HG02759 (cell line): ENCODE measurements around the gene DIAPH3.

Experiments
- ATAC-seq: cut with Tn5 transposase; IDR thresholded peaks from one replicate; pipeline ENCODE4 v1.9.1; 2021; ENCODE audit warnings: mild to moderate bottlenecking, moderate library complexity; ENCODE audit not compliant: unreplicated experiment

The DIAPH3 gene

GRCh38 chr13:60020288-60020687, 143.4 kb downstream of the DIAPH3 start:
- ATAC-seq = peak; percentile 9

DNA sequence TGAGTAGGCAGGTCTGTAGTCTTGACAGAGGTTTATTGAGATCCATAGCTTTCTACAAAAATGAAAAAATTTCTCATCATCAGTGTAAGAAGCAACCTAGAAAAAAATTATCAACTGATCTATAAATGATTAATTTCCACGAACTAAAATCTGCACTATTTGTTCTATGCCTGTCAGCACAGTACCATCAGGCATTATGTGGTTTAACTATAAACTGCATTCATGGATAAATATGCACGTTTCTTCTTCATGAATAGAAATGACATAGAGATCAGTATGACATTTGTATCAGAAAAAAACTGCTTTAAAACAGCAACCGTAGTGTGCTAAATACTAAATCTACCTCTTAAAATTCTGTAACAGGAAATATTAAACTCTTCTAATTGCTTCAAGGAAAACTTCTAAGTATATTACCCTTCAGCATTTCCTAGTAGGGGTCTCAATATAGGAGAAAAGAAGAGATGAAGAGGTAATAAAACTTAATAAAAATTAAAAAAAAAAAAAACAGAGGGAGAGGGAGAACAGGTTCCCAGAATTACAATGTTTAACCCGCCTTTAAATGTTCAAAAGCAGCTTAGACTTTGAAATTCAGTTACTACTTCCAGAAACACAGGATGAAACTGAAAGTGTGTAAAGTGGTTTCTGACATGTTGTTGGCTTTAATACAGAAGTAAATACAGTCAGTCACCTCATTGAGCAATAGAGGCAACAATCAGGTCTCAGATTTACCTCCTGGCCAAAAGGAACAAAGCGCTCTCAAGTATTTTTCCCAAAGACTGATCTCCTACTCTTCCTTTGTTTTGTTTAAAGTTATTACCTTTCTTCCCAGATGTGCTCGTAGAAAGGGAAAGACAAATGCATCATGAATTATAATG, 144.4 kb downstream of the DIAPH3 start:
- peak; percentile 78 for ATAC-seq

GRCh38 chr13:60018536-60018935, 145.2 kb downstream of the DIAPH3 start:
- ATAC-seq = no peak

DNA sequence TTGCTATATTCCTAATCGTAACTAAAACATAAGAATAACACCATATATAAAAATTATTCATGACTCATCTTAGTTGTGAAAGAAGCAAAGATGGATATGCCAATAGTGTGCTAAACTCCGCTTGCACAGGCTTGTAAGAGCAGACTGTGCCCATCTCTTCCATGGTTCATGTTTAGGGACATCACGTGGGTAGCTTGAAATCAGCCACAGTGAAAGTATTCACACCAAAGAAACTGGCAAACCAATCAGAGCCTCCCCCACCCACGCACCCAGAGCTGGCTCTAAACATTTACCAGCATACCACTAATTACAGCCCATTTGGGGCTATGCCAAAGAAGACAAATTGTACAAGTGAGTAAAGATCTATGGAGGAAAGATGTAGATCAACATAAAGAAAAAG, 147.5 kb downstream of the DIAPH3 start:
- no peak for ATAC-seq

DNA sequence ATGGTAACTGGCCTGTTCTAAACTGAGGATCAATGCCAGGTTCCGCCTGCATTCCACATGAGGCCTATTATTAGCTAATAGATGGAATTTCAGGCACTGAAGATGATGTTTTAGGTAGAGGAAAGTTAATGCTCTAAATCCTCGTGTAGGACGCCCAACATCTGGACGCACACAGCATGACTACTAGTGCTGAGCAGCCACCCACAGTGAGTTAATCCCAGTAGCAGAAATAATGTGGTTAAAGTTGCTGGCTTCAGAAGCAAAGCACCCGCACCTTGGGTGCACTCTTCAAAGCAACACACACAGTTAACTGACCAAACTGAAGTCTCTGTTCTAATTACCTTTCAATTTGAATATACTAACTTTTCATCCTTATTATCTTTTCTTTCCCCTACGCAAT, 150.6 kb downstream of the DIAPH3 start:
- ATAC-seq = no peak

GRCh38 chr13:60012488-60012887, 151.2 kb downstream of the DIAPH3 start:
- ATAC-seq = no peak

DNA sequence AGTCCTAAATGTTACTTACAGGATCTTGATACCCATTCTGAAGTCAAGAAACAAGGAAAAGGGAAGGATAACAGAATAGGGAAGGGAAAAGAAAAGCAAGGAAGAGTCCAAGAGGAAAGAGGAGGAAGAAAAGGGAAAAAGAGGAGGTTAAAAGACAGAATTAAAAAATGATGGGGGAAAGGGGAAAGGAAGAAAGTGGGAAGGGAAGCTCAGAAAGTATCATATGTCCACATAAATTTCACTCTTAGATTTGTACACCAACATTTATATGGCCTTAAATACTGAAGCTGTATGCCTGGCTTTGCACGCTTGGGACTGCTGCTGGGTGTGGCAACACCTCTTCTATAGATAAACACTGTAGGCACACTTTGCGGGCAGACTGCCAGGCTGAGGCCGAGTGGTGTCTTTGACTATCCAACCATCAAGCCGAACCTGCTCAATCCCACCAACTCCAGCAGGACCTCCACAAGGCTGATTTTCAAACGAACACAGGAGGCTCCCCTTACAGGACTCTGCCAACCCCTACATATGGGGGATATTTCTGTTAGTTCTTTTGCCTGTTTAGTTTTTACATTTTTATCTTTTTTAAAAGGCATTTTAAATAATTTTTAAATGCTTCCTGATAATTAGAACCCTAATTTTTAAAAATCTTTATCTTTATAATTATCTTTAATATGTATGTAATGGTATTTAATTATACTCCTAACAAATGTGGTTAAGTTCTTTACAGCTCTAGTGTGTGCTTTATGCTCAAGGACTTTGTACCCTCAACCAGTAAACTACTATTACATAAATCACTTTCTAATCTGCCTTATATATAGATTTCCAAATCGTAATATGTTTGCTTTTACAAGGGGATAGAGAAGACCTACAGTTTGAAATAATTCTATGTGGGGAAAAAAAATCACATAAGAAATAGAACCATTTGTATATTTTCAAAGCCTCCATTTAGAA, 154.2 kb downstream of the DIAPH3 start:
- no peak for ATAC-seq

GRCh38 chr13:60001889-60002288, 161.8 kb downstream of the DIAPH3 start:
- no peak for ATAC-seq

DNA sequence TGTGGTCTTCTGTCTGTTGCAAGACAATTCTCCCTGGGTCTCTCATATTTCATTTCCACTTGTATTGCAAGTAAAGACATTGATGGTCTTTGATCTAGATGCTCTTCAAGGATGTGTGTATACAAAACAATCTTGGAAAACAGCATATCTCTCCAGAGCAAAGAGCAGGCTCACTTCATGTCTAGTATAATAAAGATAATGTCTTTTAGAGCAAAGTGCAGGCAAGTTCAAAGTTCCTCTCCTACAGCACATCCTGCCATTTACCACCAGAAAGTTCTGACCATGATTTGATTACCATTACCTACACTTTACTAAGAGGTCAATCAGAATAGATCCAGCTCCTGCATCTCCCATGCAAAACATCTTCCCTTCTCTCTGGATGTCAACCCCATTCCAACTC, 162.8 kb downstream of the DIAPH3 start:
- ATAC-seq = no peak

DNA sequence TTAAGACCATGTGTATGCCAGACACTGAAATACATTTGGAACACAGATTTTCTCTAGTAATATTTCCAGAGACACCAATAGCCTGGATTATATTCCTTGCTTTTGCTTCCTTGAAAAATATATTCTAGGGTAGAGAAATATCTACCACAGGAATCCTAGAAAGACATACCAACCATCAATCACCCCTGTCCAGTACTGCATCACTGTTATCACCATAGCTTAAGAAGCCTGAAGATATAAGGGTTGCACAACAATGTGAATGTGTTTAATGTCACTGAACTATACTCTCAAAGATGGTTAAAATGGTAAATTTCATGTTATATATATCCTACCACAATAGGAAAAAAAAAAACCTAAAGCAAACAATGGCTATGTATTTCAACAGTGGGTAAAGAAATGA, 163.6 kb downstream of the DIAPH3 start:
- ATAC-seq = no peak

DNA sequence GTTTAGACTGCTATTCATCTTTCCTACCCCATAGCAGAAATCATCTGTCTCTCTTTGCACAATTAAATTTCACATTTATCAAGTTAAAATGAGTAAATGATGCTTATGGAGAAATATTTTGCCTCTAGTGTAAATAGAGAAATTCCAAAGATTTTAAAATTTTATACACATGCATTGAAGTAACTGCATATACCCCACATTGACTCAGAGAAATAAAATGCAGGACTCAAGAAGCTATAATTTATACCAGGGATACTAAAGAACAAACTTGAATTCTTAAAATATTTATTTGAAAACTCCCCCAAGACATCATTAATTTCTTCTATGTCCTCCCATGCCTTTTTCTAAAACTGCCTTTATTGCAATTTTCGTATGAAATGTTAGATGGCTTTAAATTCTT, 165.8 kb downstream of the DIAPH3 start:
- ATAC-seq = no peak

DNA sequence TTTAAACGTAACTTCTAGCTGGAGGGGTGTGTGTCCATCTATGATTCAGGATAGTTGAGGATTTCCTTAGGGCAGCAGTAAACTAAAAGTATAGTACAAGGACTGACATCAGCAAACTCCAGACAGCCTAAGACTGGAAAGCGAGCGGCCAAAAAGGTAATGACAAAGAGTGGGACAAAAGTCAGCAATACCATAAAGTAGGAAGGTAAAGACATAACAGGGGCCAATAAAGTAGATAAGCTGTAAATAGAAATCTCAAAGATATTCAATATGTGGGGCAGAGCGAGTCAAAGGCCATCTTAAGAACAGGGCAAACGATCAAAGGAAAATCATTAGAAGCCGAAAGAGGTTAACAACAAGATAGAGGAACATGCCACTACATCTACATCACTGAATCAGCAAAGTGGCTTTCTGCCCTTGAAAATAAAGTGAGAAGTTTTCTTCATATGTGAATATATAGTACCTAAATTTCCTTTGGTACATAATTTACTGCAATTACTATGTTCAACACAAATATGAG, 167.2 kb downstream of the DIAPH3 start:
- ATAC-seq = no peak

- no peak for ATAC-seq
These were observed 172.3 kb downstream of the DIAPH3 start for GRCh38 chr13:59991395-59991794.

DNA sequence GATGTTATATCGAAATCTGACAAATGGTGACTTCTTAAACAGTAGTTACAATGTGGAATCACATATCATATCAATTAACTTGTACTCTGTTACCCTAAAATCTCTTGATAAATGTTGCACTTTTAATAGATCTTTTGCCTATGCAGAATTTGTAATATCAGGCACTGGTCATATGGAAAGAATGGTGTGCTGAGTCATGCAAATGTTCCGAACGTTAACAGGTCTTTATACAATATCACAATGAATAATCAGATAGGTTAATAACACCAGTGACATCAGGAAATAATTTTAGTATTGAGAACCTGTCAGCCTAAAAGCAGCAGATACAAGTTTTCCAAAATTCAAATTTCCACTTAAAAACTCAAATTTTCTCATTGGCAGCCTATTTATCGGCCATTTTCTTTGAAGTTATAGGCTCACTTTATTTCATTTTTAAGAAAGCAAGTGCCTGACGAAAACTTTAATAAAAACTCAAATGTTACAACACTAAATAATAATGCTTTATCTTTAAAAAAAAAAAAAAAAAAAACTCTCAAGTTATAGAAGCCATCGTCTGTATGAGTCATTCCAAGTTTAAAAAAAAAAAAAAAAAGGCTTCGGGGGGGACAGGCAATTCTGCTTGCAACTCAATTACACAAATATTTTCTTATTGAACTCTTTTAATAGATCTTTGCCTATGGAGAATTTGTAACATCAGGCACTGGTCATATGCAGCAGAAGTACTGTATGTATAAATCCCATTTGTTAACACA, 180.9 kb downstream of the DIAPH3 start:
- ATAC-seq = no peak

DNA sequence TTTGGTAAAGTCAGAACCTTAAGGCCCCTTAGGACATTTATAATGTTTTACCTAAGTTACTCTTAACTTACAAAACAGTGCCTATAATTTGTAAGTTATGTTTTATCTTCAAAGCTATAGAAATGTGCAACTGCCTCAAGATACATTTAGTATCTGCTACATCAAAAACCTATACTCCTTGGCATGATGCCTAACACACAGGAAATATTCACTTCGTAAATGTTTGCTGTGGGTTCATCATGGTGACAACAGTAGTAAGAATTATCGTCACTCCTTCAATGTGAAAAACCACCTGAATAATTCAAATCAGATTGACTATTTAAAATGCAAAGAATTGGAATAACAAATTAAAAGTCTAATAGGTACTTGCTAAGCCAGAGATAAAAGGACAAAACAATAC, 184.1 kb downstream of the DIAPH3 start:
- ATAC-seq = no peak

DNA sequence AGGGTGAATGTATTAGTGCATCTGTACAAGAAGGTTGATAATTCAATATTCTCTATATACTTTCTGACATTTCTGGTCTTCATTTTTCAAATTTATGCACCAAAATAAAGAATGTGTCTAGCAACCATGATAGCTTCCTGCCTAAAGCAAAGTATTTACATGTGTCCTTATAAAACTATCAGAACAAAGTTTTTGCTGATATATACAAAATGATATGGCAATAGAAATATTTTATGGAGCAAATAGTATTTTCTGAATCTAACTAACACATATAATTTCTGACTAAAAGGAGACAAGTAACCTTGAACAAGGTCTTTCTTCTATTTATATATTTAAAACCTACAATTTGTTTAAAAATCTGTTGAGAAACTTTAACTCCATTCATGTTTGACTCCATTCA, 184.9 kb downstream of the DIAPH3 start:
- no peak for ATAC-seq

DNA sequence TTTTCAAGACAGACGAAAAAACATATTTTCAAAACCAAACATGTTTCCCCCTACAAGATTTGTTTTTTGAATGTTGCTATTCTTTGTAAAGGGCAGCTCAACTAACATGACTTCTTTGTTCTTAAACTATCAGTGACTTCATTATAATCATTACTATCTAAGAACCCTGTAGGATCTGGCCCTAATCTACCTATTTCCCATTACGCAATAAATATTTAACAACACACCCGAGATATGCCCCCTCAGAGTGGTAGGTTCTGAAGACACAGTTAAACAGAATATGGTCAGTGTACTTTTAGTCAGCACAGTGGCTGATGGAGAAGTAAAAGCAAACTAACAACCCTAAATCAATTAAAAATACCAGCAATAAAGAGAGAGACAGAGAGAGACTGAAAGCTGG, 186.9 kb downstream of the DIAPH3 start:
- no peak for ATAC-seq

- ATAC-seq = no peak
These were observed 187.8 kb downstream of the DIAPH3 start for GRCh38 chr13:59975807-59976435.

- no peak for ATAC-seq
These were observed 192.9 kb downstream of the DIAPH3 start for GRCh38 chr13:59970847-59971246.

DNA sequence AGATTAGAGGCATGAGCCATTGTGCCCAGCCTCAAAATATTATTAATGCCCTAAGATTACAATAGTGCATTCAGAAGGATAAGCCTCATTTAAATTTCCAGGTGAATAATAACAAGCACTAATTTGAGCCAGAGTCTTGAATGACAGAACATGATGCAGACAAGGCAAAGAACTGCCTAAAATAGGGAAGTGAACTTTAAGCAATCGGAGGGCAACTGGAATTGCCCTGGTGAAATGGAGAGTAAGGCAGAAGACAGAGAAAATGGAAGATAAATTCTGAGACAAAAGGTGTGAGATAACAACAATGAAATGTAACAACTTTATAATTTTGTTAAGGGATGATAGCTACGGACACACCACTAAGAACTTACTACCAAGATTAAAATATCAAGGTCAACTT, 199.9 kb downstream of the DIAPH3 start:
- no peak for ATAC-seq
